Measurements from ENCODE around the gene TRANK1.
"Not testable (repeated sequence)": the region's sequence is repeated elsewhere in the genome, so short reads cannot be mapped to it uniquely, and the experiment has no call there.

TRANK1 gene

DNA sequence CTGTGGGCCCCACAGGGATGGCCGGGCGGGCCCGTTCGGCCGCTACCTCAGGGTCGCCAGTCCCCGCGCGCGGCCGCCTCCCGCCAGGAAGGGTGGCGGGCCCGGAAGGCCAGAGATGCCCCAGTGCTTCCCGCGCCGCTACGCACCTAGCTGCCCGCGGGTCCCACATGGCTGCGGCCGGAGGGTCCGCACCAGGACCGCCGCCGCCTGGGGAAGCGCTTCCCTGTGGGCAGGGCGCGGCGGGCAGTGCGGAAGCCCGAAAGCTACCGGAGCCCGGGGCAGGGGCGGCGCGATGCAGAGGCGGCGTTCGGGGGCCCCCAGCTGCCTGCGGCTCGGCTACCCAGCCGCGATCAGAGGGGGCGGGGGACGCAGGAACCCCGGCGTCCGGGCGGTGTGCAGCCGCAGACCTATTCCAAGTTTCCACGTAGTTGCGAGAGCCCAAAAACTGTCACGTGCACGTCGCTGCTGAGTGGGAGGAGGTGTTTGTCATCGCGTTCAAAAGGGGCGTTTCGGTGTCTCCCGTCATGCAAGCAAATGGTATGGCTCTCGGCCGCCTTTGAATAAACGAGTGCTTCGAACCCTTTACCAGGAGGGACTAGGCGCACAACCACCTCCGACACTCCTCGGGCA, at the start of gene TRANK1:
TRANK1 (minus strand) TSS at position 414 of the 630 bp plus-strand sequence; CDS start at position 169, 245 bp downstream.
- no peak for DNase-seq

DNA sequence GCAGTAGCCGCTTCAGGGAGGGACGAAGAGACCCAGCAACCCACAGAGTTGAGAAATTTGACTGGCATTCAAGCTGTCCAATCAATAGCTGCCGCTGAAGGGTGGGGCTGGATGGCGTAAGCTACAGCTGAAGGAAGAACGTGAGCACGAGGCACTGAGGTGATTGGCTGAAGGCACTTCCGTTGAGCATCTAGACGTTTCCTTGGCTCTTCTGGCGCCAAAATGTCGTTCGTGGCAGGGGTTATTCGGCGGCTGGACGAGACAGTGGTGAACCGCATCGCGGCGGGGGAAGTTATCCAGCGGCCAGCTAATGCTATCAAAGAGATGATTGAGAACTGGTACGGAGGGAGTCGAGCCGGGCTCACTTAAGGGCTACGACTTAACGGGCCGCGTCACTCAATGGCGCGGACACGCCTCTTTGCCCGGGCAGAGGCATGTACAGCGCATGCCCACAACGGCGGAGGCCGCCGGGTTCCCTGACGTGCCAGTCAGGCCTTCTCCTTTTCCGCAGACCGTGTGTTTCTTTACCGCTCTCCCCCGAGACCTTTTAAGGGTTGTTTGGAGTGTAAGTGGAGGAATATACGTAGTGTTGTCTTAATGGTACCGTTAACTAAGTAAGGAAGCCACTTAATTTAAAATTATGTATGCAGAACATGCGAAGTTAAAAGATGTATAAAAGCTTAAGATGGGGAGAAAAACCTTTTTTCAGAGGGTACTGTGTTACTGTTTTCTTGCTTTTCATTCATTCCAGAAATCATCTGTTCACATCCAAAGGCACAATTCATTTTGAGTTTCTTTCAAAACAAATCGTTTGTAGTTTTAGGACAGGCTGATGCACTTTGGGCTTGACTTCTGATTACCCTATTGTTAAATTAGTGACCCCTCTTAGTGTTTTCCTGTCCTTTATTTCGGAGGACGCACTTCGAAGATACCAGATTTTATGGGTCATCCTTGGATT, 48.8 kb upstream of the TRANK1 start, which contains the start of gene MLH1:
MLH1 (plus strand) TSS at position 193 of the 958 bp plus-strand sequence; CDS start at position 223, 30 bp downstream.
- DNase-seq, result no peak

DNA sequence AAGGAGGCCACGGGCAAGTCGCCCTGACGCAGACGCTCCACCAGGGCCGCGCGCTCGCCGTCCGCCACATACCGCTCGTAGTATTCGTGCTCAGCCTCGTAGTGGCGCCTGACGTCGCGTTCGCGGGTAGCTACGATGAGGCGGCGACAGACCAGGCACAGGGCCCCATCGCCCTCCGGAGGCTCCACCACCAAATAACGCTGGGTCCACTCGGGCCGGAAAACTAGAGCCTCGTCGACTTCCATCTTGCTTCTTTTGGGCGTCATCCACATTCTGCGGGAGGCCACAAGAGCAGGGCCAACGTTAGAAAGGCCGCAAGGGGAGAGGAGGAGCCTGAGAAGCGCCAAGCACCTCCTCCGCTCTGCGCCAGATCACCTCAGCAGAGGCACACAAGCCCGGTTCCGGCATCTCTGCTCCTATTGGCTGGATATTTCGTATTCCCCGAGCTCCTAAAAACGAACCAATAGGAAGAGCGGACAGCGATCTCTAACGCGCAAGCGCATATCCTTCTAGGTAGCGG, 48.0 kb upstream of the TRANK1 start, which contains the start of gene EPM2AIP1:
EPM2AIP1 (minus strand) TSS at position 326 of the 520 bp plus-strand sequence; CDS start at position 272, 54 bp downstream.
- no peak for DNase-seq

DNA sequence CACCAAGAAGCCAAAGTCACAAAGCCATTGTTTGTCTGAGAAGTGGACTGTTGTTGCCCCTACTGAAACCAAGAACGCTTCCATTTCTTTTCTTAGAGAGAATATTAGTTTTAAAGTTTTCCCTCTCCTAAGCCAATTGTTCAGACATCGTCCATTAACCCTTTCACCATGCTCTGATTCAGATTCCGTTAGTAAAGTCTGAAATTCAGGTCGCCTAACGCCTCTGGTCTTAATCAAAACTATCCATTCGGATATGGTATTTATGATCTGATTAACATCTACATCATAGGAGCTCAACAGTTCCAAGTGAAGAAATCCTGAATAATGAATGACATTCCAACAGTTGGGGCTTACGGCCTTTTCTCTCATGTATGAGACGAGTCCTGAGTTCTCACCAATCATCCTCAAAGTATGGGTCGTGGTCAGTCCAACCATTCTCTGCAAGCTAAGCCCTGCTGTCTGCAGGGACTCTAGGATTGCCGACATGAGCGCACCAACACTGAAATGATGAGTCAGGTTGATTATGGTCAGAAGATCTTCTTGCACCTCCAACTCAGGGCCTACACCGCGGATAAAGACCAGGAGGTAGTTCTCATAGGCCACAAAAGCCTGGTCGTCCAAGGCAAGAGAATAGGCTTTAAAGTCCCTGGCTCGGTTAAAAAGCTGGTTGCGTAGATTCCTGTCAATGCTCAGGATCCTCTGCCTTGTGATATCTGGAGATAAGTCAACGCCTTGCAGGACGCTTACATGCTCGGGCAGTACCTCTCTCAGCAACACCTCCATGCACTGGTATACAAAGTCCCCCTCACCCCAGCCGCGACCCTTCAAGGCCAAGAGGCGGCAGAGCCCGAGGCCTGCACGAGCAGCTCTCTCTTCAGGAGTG, 47.3 kb upstream of the TRANK1 start:
- DNase-seq, result no peak

DNA sequence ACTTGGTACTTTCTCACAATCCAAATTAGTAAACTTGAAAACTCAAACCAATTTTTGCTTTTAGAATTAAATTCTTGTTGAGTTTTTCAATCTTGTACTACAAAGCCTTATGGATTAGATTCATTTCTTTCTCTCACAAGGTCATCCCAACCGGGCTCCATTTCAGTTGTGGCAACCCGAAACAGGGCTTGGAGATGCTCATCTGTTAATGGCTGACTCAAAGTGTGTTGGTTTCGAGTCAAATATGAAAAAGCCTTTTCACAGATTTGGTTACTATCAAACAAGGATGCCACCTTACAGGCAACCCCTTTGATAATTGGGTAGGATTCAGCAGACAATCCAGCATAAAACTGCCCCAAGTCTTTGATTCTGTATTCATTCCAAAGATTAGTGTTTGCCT, 46.3 kb upstream of the TRANK1 start:
- no peak for DNase-seq

DNA sequence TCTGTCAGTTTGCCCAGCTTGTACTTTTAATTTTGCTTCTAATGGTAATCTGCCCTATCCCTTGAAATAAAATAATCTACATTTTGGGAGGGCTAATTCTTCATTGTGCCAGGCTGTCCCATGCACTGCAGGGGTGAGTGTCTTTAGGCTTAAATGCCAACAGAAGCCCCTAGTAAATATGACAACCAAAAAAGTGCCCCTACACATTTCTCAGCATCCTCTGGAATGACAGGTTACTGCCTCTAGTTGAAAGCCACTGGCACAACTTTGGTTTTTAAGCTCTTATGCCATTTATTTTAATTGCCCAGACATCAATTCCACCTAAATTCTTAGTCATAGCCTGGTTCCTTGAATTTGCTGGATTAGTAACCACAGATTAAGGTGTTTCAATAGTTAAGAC, 44.7 kb upstream of the TRANK1 start:
- no peak for DNase-seq

DNA sequence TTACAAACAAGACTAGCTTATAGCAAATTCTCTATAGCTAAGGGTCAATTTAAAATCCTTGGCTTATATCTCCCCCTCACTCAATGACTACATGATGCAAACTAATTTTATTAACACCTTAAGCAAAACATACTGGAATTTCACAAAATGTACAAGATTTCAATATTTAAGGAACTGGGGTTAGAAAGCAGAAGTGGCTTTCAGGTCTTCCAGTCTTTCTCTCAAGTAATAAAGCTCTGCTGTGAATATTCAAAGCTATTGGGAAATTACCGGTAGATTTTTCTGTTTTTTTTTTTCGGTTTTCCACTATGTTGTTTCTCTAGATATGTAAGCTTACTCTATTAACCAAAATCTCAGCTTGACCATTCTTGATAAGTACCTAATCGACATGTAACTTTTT, 44.2 kb upstream of the TRANK1 start:
- no peak for DNase-seq

DNA sequence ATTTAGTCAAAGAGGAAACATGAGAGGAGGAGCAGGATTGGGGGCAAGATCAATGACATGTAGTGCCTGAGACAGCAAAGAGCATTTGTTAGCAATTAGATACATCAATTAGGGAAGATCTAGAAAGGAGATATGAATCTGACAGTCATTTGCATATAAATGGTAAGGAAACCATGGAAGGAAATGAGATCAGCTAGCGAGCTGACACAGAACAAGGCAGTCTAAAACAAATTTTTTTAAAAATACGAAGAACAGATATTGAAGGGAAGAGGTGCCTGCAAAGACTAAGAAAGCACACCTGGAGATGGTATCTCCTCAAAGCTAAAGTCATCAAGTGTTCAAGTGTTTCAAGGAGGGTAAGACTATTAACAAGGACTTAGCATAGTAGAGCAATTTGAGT, 43.5 kb upstream of the TRANK1 start:
- DNase-seq, result no peak

DNA sequence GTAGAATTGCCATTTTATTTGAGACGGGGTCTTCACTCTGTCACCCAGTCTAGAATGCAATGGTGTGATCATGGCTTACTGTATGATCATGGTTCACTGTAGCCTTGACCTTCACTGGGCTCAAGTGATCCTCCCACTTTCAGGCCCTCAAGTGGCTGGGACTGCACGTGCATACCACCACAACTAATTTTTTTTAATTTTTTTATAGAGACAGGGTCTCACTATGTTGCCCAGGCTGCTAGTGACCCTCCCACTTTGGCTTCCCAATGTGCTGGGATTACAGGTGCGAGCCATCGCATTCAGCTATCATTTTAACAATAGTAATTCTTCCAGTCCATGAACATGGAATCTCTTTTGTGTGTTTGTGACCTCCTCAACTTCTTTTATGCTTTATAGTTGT, 36.2 kb upstream of the TRANK1 start:
- DNase-seq, result no peak

DNA sequence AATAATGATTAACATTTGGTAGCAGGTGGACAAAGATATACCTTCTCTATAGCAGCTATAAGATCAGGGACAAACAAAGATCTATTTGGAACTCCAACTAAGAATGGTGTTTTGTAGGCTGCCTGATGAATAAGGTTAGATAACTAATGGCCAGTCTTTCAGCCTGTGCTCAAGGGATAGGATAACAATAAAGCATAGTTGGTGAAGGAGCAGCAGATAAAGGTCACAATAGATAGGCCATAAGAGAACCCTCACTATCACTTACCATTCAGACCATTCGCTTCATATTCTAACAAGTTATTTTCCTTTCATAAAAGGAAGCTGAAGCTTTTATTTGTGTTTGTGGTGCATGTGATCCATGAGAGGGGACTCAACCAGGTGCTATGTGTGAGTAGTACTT, 28.3 kb upstream of the TRANK1 start:
- no peak for DNase-seq

DNA sequence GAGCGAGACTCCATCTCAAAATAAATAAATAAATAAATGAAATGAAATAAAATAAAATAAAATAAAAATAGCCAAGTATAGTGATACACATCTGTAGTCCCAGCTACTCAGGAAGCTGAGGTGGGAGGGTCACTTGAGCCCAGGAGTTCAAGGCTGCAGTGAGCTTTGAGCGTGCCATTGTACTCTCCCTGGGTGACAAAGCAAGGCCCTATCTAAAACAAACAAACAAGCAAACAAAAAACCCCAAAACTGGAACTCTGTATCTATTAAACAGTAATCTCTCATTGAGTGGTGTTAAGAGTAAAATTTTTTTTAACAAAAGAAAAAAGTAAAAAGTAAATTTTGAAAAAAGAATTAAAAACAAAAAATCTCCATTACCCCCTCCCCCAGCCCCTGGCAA, 27.3 kb upstream of the TRANK1 start:
- no peak for DNase-seq

DNA sequence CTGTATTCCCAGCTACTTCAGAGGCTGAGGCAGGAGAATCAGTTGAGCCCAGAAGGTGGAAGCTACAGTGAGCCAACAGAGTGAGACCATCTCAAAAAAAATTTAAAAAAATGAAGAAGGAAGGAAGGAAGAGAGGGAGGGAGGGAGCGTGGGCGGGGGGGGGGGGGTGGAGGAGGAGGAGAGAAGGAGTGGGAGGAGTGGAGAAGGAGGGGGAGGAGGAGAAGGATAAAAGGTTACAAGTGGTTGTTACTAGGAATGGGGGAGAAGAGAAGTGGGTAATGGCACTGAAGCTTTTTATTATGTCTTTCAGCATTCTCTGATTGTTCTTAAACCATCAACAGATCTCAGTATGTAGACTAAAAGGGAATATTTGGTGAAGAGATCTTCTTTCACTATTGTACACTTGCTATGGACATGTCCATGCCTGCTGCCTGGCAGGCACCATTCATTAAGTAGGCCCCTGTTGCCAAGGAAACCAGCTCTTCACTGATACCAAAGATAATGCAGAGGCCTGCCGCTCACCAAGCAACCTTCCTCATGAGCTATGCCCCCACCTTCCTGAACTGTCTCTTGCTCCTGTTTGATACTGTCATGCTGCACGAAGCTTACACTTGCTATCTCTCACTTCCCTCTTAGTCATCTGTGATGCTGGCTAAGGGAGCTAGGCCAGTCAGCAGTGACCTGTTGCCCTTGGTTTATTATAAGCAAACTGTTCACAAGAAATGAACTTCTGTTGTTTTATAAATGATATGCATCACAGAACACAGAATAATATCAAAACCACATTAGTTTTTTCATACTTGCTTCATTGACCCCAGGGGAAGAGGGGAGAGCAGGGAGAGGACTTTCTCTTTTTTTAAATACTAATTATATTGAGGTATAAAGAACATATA, 24.9 kb upstream of the TRANK1 start:
- peak; percentile 63 for DNase-seq

DNA sequence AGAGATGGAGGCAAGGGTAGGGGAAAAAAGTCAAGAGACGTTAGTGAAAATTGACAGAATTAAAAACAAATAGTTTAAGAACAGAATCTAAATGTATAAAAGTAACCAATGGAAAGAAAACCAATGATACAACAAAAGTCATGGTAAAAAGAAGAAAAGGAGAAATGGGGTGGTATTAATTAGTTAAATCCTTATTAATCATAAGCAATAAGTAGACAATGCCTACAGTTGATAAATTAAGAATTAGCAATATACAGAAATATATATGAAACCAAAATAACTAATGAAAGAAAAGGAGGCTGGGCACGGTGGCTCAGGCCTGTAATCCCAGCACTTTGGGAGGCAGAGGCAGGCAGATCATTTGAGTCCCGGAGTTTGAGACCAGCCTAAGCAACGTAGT, 24.2 kb upstream of the TRANK1 start:
- no peak for DNase-seq

DNA sequence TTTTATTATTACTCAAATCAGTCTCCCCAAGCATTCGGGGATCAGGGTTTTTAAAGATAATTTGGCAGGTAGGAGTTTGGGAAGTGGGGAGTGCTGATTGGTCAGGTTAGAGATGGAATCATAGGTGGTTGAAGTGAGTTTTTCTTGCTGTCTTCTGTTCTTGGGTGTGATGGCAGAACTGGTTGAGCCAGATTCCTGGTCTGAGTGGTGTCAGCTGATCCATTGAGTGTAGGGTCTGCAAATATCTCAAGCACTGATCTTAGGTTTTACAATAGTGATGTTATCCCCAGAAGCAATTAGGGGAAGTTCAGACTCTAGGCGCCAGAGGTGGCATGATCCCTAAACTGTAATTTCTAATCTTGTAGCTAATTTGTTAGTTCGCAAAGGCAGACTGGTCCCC, 20.6 kb upstream of the TRANK1 start:
- no peak for DNase-seq

DNA sequence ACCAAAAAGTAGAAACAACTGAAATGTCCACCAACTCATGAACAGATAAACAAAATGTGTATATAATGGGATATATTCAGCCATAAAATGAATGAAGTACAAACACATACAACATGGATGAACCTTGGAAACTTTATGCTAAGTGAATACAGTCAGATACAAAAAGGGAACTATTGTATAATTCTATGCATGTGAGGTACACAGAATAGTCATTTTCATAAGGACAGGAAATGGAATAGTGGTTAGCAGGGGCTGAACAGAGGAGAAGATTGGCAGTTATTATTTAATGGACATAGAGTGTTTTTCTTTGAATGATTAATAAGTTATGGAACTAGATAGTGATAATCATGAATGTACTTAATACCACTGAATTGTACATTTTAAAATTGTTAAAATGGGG, 20.0 kb upstream of the TRANK1 start:
- no peak for DNase-seq

DNA sequence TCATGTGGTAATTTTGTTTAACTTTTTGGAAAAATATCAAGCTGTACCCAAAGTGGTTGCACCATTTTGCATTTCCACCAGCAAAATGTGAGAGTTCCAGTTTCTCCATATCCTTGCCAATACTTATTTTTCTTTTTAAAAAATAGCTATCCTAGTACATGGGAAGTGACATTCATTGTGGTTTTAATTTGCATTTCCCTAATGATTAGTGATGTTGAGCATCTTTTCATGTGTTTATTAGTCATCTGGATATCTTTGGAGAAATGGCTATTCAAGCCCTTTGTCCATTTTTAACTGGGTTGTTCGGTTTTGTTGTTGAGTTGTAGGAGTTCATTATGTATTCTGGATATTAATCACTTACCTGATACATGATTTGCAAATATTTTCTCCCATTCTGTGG, 19.5 kb upstream of the TRANK1 start:
- DNase-seq, result no peak

DNA sequence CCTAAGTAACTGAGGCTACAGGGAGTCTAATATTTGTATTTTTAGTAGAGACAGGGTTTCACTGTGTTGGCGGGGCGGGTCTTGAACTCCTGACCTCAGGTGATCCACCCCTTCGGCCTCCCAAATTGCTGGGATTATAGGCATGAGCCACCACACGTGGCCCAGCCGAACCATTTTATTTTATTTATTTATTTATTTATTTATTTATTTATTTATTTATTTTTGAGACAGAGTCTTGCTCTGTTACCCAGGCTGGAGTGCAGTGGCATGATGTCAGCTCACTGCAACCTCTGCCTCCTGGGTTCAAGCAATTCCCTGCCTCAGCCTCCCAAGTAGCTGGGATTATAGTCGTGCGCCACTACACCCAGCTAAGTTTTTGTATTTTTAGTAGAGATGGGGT, 18.2 kb upstream of the TRANK1 start:
- DNase-seq, result not testable (repeated sequence)

DNA sequence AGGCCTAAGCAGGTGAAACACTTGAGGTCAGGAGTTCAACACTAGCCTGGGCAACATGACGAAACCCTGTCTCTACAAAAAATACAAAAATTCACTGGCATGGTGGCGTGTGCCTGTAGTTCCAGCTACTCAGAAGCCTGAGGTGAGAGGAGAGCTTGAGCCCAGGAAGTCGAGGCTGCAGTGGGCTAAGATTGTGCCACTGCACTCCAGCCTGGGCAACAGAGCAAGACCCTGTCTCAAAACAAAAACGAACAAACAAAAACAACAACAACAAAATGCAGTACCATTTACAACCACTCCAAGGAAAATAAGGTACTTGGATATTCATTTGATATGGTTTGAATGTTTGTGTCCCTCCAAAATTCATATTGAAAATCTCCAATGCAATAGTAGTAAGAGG, 15.6 kb upstream of the TRANK1 start:
- DNase-seq, result no peak

DNA sequence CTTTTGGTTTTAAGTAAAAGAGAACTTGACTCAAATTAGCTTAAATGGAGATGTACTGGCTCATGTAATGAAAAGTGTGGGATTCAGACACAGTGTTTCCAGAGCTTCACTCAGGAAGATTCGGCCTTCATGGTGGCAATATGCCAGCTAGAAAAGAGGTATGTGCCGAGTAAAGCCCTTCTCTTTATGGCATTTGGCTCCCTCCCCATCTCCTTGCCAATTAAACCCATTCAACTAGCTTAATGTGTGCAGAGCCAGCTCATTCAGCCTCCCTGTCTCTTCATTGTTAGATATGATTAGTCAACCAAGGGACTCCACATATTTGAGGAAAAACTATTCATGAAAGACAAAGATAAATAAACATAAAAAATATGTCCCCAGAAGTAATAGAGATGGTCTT, 15.0 kb upstream of the TRANK1 start:
- DNase-seq, result no peak

DNA sequence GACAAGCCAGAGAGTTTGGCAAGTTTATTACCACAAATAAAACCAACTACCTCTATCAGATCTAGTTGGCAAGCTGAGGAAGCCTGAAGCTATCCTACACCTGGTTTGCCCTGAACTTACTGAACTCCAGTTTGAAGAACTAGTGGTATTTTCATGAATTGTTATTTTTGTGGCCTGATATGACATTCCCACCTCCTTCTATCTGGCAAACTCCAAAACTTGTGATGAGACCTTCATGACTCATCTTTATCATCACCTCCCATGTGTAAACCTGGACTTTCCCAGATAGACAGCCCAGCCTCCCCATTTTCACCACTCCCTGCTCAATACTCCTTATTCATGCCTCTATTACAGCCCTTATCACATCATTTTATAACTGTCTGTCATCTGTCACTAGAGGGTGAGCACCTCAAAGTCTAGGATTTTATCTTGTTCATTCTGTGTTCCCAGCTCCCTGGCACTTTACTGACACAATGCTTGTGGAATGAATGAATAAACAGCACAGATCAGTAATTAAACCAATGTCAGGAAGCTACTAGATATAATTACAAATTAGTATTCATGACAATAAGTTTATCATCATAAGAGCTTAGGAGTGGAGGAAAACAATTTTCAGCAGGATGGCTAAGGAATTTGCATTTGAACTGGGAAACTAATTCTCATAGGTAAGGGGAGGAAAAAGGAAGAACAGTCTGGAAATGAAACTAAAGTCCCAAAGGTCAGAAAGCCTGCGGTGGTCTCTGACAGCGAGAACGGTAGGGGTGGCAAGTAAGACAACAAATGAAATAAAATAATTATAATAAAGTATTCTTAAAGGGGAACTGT, 13.2 kb upstream of the TRANK1 start:
- no peak for DNase-seq

DNA sequence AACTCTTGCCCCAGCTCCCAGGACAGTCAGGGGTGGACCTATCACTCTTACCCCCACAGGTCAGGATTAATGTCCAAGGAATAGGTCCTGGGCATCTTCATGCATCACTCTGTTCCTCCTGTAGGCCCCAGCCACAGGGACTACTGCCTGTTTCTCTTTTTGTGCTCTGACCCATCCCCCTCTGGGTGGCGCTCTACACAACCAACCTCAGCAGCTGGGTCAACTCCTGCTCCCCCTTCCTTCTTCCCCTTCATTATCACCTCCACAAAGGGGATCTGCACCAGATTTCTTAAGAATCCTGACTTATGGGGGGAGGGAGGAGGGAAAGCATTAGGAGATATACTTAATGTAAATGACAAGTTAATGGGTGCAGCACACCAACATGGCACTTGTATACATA, 12.2 kb upstream of the TRANK1 start:
- DNase-seq, result no peak
